Kidney tubule cell (primary cell): ENCODE measurements around the gene GDF2.
A peak's percentile ranks its signal among the peaks of the same experiment; 100 is the strongest.

Experiments used
- DNase-seq: peaks from one replicate; pipeline ENCODE4 v3.0.0-alpha.2; 2018; ENCODE audit warnings: low spot score

The GDF2 gene

DNA sequence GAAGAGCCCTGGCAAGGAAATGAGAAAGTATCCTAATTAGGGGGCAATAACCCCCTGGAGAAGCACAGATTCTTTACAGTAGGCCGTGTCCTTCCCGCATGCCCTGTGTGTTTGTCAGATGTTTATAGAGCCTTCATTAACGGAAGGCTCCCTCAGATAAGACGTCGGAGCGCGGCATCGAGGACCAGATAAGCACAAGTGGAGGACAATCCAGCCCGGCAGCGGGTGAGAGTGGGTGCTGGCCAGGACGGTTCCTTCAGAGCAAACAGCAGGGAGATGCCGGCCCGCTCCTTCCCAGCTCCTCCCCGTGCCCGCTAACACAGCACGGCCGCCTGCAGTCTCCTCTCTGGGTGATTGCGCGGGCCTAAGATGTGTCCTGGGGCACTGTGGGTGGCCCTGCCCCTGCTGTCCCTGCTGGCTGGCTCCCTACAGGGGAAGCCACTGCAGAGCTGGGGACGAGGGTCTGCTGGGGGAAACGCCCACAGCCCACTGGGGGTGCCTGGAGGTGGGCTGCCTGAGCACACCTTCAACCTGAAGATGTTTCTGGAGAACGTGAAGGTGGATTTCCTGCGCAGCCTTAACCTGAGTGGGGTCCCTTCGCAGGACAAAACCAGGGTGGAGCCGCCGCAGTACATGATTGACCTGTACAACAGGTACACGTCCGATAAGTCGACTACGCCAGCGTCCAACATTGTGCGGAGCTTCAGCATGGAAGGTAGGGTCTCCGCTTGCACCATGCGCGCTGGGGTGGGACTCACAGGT lies at the start of gene GDF2:
GDF2 (plus strand) TSS at position 155 of the 762 bp plus-strand sequence; CDS start at position 370, 215 bp downstream.
- DNase-seq: no peak

DNA sequence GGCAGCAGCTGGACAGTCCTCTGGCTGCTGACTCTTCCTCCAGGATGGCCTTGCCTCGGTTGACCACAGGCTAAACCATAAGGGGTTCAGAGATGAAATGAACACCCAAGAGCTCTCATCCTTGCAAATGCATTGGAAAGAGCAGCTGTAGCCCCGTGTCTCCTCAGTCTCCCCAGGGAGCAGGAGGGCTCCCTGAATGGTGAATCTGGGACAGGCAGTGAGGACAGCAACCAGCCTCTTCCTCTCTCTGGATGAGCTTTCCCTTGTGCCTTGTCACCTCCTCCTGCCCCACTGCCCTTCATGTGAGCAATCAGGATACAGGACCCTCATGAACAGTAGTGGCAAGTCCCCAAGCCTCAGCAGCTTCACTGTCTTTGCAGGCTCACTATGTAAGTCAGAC lies 46.2 kb upstream of the GDF2 start:
- no peak for DNase-seq

DNA sequence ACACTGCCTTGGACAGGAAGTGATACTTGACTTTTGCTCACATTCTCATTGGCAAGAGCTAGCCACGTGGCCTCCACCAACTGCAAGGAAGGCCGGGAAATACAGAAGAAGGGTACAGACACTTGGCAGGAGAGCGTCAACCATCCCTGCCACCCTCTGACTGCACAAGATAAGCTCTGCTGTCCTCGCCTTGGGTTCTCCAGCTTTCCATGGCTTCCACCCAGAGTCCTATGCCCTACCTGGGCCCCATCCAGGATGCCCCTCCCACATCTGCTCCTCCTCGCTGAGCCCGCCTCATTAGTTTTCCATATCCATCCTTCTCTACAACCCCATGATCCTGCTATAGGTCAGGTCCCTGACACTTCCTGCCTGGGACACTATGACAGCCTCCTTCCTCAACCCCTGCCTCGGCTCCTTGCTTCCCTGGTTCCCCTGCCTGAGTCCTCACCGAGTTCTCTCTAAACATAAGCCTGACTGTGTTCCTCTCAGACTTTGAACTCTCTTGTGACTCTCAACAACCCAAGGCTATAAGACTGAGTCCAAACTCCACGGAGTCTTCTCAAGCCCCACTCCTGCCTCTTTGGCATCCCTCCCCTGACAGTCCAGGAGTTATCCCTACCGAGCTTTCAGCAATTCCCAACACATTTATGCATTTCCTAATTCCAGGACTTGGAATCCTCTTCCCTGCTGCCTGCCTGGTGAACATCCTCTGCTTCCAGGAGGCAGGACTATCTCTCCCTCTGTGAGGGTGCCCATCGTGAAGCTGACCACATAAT lies 45.5 kb upstream of the GDF2 start:
- no peak for DNase-seq

DNA sequence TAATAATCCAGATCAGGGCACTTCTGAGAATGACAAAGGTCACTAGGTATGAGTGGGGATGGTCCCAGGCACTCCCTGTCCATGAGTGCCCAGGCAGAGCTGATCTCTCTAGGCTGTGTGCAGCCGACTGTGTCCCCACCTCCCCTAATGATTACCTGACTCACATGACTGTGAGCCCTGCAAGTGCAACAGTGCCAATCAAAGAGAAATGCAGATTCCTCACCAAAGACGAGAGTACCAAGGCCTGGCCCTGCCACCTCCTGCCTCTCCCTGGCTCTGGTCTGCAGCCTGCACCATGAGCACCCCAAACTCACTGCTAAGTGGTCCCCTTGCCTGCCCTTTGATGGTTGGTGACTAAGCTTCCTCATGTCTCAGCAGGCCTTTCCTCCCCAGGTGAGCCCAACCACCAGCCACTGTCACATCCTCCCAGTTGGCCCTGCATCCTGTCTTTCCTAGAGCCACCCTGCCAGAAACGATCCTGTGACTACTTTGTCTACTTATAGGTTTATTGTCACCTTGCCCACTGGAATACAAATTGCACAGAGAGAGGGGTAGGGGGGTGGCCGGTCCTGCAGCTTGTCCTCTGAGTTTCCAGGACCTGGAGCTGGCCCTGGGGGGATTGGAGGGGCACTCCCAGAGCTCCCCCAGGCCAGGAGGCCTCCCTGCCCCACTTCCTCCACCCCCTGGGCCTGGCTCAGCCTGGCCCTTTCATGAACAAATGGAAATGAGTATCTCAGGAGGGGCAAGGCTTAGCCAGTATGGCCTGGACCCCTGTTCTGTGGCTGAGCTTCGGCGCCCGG lies 44.7 kb upstream of the GDF2 start:
- DNase-seq: no peak

DNA sequence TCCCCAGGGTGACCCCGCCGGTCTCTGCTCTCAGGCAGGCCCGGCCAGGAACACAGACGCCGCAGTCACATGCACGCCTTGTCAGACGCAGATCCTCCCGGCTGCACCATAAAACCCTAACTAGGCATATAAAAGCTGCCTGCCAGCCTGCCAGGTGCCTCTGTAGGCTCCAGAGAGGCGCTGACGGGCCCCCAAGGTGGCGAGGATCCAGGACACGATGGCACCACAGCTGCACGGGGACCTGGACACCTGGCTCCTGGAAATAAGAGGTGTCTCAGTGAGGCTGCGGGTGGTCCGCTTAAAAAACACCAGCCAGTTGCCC lies 44.1 kb upstream of the GDF2 start:
- no peak for DNase-seq

DNA sequence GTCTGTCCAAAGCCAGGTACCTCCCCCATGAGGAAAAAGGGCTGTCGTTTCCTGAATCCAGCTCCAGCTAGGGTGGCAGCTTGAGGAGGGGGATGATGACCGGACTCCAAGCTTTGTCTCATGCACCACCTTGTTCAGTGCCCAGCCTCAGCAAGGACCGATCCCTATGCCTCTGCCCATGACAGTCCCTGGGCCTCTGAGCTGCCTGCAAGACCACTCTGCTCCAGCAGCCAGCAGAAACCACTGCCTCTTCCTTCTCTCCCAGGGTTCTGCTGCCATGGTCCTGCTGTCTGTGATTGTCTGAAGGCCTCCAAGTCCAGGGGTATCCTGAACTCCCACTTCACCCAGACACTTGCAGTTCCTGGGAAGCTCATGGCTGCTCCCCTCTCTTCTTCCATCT lies 43.5 kb upstream of the GDF2 start:
- DNase-seq: no peak

DNA sequence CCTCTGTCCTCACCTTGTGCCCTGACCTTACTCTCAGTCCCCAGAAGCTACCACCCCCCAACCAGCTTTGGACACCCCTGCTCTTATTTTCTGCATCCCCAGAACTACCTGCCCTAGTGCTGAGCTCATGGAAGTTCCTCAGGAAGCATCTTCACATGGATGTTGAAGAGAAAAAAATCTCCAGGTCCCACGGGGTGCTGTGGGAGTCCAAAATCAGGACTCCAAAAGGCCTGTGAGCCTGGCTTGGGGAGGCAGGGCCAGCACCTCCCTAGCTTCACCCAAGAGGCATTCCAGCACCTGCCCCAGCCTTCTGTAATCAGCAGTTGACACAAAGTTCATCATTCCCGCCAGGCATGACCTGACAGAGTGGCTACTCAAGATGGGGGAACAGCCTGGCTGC lies 43.0 kb upstream of the GDF2 start:
- DNase-seq: no peak

DNA sequence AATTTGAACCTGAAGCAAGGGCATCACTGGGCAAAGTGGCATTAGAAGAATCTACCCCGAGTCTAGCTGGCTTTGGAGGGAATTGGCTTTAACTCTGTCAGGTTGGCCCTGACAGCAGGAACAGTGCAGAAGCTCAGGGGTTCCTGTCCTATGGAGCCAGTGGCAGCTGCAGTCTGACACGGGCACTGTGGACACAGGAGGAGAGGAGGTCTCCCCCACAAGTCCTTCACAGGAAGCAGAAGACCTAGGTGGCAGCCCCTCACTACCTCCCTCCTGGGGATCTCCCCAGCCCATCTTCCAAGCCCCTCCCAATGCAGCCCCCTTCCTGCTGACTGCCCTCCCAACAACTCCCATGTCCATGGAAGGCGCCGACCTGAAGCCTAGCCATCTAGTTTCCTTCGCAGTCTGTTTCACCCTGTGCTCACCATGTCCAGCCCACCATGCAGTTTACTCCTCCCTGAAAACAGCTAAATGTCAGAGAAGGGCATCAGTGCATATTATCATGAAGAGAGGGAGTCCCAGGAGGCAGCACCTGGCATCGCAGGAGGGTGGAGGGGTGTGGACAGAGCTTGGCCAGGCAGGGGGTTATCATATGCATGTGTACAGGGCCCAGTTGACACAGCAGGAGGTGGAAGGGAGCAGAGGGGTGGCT lies 40.1 kb upstream of the GDF2 start:
- no peak for DNase-seq

DNA sequence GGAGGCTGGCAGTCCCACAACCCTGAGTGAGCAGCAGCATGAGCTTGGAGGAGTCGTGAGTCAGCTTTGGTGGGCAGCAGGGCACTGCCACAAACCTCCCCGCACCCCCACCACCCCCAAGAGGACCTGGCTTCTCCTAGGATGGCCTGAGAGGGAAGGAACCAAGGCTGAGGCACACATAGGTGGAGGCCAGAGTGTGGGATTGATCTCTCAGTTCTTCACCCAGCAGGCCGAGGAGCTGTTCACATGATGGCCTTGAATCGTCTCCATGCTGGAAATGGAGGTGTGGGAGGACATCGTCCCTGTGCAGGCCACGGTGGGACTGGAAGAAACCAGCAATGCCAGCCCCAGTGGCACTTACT lies 39.6 kb upstream of the GDF2 start:
- DNase-seq: no peak

DNA sequence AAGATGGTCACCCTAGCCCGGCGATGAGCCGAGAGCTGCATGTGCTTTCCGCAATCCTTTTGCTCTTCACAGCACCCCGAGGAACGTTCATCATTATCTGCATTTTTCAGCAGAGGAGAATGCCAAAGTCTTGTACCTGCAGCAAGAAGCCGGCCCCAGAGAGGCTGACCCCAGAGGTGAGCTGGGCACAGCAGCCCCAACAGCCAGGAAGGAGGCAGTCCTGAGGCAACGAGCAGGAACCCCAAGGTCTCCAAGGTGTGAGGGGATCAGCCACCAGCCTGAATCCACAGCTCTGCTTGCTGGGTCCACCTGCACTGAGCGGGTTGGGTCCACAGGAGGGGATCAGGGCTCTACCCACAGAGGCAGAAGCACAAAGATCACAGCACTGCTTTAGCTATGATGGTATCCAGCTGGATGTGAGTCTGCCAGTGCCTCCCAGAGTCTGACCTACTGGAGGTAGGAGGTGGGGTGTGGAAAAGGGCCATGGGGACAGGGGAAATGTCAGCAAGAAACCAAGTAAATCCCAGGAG lies 39.1 kb upstream of the GDF2 start:
- no peak for DNase-seq

DNA sequence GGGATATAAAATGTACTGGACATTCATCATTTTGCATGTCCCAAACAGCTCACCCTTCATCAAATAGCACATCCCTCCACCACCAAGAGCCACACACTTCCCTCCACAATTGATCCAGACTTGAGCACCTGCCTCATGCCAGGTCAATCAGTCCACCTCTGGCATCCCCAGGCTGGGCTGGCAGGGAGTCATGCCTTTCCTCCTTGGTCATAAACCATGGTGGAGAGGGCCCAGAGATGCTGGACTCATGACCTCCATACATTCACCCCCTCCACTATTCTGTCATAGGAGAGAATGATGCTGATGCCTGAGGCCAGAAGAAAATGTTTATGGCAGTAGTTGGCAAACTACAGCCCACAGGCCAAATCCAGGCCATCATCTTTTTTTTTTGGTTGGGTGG lies 38.4 kb upstream of the GDF2 start:
- no peak for DNase-seq

DNA sequence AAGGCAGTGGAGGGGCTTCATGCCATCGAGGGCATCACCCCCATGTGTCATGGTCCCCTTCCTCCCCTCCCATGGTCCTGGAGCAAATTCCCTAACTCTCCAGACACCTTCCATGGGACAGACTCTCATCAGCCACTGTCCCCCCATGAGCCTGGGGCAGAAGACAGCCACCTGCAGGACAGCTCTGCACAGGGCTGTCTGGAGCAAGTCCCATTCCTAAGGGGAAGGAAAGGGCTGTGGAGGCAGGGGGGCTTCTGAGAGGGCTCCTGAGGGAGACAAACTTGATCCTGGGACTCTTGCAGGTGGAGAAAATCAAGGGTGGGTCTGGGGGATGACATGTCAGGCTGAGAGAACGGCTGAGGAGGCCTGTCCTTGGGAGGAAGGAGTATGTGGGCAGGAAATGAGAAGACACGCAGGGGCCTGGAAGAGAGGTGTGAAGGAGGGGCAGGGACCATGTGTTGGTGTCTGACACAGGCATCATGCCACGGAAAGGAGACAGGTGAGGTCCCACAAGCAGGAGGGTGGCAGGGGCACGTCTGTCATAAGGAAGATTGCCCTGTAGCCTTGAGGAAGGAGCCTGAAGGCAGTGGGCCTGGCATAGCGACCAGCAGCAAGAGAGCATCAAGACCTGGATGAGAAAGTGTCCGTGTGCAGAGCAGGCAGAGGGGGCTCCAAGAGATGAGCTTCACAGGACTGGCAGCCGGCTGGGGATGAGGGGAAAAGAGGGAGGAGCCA lies 36.7 kb upstream of the GDF2 start:
- DNase-seq: no peak

DNA sequence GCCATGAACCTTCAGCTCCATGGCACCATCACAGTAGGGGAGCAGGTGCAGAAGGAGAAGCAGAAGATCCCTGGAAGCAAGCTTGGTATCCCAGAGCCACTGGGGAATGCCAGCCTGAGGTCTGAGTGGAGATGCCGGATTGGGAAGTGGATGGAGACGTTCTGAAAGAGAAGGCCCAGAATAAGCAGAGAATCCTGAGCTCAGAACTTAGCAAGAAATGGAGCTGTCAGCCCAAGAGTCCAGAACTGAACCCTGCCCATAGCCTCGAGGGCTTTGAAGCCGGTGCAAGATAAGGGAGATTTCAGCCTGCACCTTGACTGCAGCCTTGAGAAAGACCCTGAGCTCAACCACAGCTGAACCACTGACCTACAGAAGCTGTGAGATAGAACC lies 36.1 kb upstream of the GDF2 start:
- DNase-seq: no peak

DNA sequence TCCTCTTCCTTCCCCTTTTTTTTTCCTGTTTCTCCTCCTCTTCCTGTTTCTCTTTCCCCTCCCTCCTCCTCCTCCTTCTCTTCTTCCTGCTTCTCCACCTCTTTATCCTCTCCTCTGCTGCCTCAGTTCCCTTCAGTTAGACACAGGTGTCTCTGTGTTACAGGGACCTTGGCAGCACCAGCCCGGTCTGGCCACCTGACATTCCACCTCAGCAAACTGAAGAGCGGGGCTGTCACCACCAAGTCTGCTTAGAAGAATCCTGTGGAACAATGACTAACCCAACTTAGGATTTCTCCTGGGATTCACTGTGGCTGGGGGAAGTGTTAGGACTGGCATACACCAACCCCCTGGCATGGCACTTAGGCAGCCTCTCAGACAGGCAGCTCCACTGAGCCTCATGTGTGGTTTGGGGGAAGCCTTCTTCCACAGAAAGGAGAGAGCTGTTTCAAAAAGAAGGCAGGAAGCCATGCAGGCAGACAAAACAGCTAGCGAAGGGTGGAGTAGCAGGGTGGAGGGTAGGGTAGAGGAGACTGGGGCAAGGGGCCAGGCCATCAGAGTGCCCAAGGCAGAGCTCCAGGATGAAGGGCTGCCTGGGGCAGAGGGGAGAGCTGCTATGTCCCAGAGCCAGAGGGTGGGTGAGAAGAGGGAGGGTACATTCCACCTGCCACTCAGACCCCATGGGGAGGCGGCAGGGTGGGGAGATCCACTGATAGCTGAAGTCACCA lies 35.5 kb upstream of the GDF2 start:
- DNase-seq: no peak

DNA sequence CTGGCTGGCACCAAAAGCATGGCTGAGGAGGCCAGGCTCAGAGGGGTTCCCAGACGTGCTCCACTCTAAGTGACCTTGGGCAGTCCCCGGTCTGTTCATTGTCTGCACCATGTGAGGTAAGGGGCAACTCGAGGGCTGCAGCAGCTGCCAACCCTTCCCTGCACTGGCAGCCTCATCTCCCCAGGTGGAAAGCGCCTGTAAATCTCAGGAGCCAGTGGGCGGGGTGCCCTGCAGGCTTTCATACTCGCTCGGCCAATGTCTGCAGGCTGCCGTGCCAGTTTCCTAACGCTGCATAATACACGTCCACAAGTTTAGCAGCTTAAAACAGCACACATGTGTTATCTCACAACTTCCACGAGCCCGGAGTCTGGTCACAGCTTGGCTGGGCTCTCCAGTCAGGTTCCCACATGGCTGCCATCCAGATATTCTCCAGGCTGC lies 34.9 kb upstream of the GDF2 start:
- no peak for DNase-seq

DNA sequence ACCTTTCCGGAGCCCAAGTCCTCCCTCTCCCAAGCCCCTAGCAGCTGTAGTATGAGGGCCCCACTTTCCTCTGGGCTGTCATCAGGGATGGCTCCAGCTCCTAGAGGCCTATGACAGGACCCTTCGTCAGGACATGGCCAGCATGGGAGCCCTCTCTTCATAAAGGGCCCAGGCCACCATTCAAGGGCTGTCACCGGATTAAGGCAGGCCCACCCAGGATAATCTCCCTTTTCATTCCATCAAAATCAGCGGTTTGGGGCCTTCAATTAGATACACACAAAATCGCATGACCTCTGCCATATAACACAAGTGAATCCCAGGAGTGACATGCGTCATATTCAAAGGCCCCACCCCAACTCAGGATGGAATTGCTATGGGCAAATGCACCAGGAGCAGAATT lies 34.4 kb upstream of the GDF2 start:
- no peak for DNase-seq

DNA sequence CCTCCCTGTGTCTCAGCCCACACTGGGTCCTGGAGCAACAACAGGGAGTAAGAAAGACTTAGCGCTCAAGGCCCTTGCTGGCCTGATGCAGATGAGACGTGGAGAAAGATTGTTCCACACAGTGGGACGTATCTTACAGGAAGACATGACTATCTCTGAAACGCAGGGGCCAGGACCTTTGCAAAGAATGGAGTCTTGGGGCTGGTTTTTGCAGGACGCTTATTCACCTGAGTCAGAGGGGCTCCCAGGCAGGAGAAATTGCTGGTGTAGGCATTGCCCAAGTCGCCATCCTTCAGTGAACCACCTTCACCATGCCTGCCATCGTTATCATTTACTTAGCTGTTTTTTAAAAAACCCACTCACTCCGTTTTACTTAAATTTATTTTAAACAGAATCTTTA lies 34.0 kb upstream of the GDF2 start:
- no peak for DNase-seq

DNA sequence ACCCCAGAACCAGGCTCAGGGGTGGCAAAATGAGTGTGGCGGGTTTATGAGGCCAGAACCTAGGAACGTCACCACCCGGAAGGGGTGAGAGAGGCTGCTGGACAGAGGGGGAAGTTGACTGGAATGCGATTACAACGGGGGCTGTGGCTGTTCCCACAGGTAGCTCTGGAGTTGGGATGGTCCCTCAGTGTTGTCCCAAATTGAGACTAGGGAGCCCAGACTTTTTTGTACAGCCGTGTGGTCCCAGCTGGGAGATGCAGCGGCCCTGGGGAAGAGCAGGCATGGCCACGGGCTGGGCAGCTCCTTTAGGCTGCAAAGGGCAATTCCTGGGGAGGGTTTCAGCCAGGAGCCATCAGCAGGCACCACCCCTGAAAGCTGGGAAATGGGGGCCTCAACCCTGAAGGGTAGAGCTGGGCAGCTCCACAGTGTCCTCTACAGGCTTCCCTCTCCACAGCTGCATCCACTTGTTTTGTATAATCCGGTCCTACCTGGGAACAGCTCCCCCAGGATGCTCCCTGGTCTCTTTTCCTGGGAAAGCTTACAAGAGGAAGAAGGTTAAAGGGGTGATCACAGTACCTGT lies 33.2 kb upstream of the GDF2 start:
- no peak for DNase-seq

DNA sequence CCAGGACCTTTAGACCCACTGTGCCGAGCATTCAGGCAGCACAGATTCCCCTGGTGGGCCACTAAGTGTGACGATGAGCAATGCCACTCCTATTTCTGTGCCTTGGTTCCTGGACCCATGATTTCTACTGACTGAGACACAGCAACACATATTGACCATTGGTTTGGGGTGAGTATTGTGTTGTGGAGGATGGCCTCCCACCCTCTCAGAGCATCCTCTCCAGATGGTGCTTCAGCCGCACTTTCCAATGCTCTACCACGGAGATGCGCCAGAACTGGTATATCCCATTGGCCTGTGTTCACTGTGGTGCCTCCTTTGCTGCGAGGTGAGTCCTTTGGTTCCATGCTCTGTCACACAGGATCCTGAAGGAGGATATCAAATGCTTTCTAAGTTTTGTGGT lies 32.3 kb upstream of the GDF2 start:
- no peak for DNase-seq

DNA sequence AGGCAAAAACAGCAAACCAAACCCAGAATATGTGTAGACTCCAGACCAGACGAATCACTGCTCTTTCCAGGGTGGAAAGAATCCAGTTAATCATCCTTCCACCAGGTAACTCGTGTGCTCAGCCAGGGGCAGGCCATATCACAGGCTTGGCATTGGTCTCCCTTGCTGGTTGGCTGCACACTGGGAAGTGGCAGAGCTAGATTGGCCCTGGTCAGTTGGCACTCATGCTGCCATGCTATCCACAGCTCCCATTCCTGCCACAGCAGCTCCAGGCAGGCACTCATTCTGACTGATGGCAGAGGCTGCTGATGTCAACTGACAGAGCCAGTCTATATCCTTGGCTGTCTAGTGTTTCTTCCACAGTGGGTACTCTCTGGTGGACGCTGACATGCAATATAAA lies 31.9 kb upstream of the GDF2 start:
- peak; percentile 28 for DNase-seq

DNA sequence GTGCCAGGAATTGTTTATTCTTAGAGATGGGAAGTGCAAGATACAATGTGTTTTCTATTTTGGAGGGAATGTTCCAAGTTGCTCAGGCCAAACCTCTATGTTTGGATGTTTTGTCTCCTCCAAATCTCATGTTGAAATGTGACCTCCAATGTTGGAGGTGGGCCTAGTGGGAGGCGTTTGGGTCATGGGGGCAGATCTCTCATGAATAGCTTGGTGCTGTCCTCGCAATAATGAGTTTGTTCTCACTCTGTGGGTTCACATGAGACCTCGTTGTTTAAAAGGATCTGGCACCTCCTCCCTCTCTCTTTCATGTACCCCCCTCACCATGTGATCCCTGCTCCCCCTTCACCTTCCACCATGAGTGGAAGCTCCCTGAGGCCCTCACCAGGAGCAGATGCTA lies 30.6 kb upstream of the GDF2 start:
- DNase-seq: no peak
